Stomach (tissue), 4 donors: ENCODE measurements around the gene SALL1.

Source experiments
- EP300 ChIP-seq: sonication (generic); formaldehyde crosslinking; IDR thresholded peaks from one replicate; pipeline ENCODE4 v1.6.1; 2017; ENCODE audit warnings: antibody characterized with exemption
- POLR2A ChIP-seq, 4 donors: fragments of 450-650 bp; IDR thresholded peaks; one replicate each; pipeline ENCODE4 v1.6.1; 2016; ENCODE audit warnings: antibody characterized with exemption in 4 of 4, control low read depth in 2 of 4, mild to moderate bottlenecking in 1 of 4, moderate library complexity in 1 of 4
- POLR2AphosphoS5 ChIP-seq, 3 donors: sonication (generic); formaldehyde crosslinking; IDR thresholded peaks; one replicate each; pipeline ENCODE4 v1.6.1; 2016; ENCODE audit warnings: antibody characterized with exemption in 3 of 3
- TF ChIP-seq, protein P1 (sequence below), 7 experiments: fragments of 450-650 bp in 4 of 7; fragments of 200-600 bp in 3 of 7; sonication (generic) in 3 of 7; IDR thresholded peaks; one replicate each; pipeline ENCODE4 v1.5.1; 2016 to 2019; ENCODE audit warnings: antibody characterized with exemption in 7 of 7, control low read depth in 2 of 7, mild to moderate bottlenecking in 1 of 7

DNA sequence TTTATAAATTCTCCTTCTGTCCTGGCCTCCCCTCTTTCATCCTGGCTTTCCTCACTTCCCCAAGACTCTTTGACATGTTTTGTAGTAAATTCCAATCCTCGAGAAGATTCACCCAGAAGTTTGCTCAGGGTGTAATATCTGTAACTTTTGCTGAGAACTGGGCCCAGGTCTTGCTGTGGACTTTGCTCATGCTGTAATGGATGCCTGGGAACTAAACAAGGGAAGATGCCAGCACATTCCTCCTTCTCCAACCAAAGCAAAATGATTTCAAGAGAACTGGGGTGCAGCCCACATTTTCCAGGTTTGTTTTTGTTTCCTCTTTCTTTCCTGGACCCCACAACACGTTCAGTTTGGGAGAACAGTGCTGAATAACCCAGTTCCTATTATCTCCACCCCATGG is 6.6 kb upstream of the SALL1 start:
- TF ChIP-seq, protein P1, sequence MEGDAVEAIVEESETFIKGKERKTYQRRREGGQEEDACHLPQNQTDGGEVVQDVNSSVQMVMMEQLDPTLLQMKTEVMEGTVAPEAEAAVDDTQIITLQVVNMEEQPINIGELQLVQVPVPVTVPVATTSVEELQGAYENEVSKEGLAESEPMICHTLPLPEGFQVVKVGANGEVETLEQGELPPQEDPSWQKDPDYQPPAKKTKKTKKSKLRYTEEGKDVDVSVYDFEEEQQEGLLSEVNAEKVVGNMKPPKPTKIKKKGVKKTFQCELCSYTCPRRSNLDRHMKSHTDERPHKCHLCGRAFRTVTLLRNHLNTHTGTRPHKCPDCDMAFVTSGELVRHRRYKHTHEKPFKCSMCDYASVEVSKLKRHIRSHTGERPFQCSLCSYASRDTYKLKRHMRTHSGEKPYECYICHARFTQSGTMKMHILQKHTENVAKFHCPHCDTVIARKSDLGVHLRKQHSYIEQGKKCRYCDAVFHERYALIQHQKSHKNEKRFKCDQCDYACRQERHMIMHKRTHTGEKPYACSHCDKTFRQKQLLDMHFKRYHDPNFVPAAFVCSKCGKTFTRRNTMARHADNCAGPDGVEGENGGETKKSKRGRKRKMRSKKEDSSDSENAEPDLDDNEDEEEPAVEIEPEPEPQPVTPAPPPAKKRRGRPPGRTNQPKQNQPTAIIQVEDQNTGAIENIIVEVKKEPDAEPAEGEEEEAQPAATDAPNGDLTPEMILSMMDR (IDR thresholded peaks at IDR 0.05): no peak
- TF ChIP-seq POLR2A (IDR thresholded peaks at IDR 0.05) (no peak), POLR2AphosphoS5 (IDR thresholded peaks at IDR 0.05) (no peak), EP300 (no peak)
